Stomach (tissue), 4 donors: Measurements from ENCODE around the gene BICRA.

Source experiments
- CTCF ChIP-seq, 7 experiments: fragments of 450-650 bp in 4 of 7; fragments of 200-600 bp in 3 of 7; sonication (generic) in 3 of 7; IDR thresholded peaks; one replicate each; pipeline ENCODE4 v1.5.1; 2016 to 2019; ENCODE audit warnings: antibody characterized with exemption in 7 of 7, control low read depth in 2 of 7, mild to moderate bottlenecking in 1 of 7
- EP300 ChIP-seq: sonication (generic); formaldehyde crosslinking; IDR thresholded peaks from one replicate; pipeline ENCODE4 v1.6.1; 2017; ENCODE audit warnings: antibody characterized with exemption
- POLR2A ChIP-seq, 4 donors: fragments of 450-650 bp; IDR thresholded peaks; one replicate each; pipeline ENCODE4 v1.6.1; 2016; ENCODE audit warnings: antibody characterized with exemption in 4 of 4, control low read depth in 2 of 4, mild to moderate bottlenecking in 1 of 4, moderate library complexity in 1 of 4
- POLR2AphosphoS5 ChIP-seq, 3 donors: sonication (generic); formaldehyde crosslinking; IDR thresholded peaks; one replicate each; pipeline ENCODE4 v1.6.1; 2016; ENCODE audit warnings: antibody characterized with exemption in 3 of 3

- TF ChIP-seq CTCF (IDR thresholded peaks at IDR 0.05) (no peak), EP300 (no peak), POLR2AphosphoS5 (IDR thresholded peaks at IDR 0.05) (peak in 1 of 3 donors; percentile 6), POLR2A (IDR thresholded peaks at IDR 0.05) (no peak)
Observed at GRCh38 chr19:47609906-47610894, 1.3 kb downstream of the BICRA start.
